Cardiac muscle cell (in vitro differentiated cells and primary cell): ENCODE measurements around the gene DHX9. TPM values are rescaled to one million over a fixed set of nuclear protein-coding genes. Genes with fewer than 3 reads are reported as not detected.

Experiments
- DNase-seq, 2 donors: peaks; one replicate each; pipeline versions ENCODE4 v3.0.0 to v3.0.0-alpha.2; 2010 to 2017; ENCODE audit warnings: low read depth in 1 of 2, low spot score in 1 of 2
- H3K27ac ChIP-seq: fragments of 200-600 bp; sonication (generic); 2 replicates; pipeline ENCODE4 v1.5.1; 2016
- H3K27me3 ChIP-seq: fragments of 200-600 bp; sonication (generic); 2 replicates; pipeline ENCODE4 v1.6.0; 2016; ENCODE audit warnings: control low read depth
- H3K36me3 ChIP-seq: fragments of 200-600 bp; sonication (generic); 2 replicates; pipeline ENCODE4 v1.5.1; 2016; ENCODE audit warnings: control low read depth
- H3K4me1 ChIP-seq: fragments of 200-600 bp; sonication (generic); 2 replicates; pipeline ENCODE4 v1.8.1; 2017; ENCODE audit warnings: low read depth, mild to moderate bottlenecking, mixed run types
- H3K4me3 ChIP-seq: fragments of 200-600 bp; sonication (generic); 2 replicates; pipeline ENCODE4 v1.5.1; 2016; ENCODE audit warnings: mild to moderate bottlenecking
- H3K9me3 ChIP-seq: fragments of 200-600 bp; sonication (generic); 2 replicates; pipeline ENCODE4 v1.5.1; 2017; ENCODE audit warnings: low read depth, mild to moderate bottlenecking, control low read depth
- polyA plus RNA-seq: library from polyadenylated mRNA; unstranded; fragments of >200 nt; fragmentation: Nextera tagmentation; extraction: Ambion mirVana; gene quantifications from 2 replicates; pipeline ENCODE4 v1.2.1, GENCODE V29; 2016
- total RNA-seq: library from RNA; depleted of rRNA; stranded (reverse); fragments of >200 nt; gene quantifications from 2 replicates; pipeline ENCODE4 v1.2.3, GENCODE V29; 2016
- TF ChIP-seq, protein P1 (sequence below): IDR thresholded peaks from 2 replicates; pipeline ENCODE4 v1.5.1; 2012; ENCODE audit warnings: low read depth, mild to moderate bottlenecking, low read length

The DHX9 gene
- total and polyA plus RNA-seq, 2 experiments from 2014 or later: 123 to 168 TPM

- DNase-seq: no peak
- no peak overlapping the region for H3K27ac ChIP-seq
- TF ChIP-seq, protein P1, sequence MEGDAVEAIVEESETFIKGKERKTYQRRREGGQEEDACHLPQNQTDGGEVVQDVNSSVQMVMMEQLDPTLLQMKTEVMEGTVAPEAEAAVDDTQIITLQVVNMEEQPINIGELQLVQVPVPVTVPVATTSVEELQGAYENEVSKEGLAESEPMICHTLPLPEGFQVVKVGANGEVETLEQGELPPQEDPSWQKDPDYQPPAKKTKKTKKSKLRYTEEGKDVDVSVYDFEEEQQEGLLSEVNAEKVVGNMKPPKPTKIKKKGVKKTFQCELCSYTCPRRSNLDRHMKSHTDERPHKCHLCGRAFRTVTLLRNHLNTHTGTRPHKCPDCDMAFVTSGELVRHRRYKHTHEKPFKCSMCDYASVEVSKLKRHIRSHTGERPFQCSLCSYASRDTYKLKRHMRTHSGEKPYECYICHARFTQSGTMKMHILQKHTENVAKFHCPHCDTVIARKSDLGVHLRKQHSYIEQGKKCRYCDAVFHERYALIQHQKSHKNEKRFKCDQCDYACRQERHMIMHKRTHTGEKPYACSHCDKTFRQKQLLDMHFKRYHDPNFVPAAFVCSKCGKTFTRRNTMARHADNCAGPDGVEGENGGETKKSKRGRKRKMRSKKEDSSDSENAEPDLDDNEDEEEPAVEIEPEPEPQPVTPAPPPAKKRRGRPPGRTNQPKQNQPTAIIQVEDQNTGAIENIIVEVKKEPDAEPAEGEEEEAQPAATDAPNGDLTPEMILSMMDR: no peak
- H3K27me3 ChIP-seq: no peaks in the 10 kb centered on the region
- no peaks in the 10 kb centered on the region for H3K9me3 ChIP-seq
- H3K4me3 ChIP-seq: no peak overlapping the region
- no peaks in the 10 kb centered on the region for H3K4me1 ChIP-seq
- H3K36me3 ChIP-seq: no peaks in the 10 kb centered on the region
These were observed 71.0 kb downstream of the DHX9 start for GRCh38 chr1:182910143-182910542.

GRCh38 chr1:182913401-182913800, 74.3 kb downstream of the DHX9 start:
- no peaks in the 10 kb centered on the region for H3K27me3 ChIP-seq
- no peaks in the 10 kb centered on the region for H3K4me1 ChIP-seq
- no peaks in the 10 kb centered on the region for H3K9me3 ChIP-seq
- no peak overlapping the region for H3K4me3 ChIP-seq
- TF ChIP-seq, protein P1: no peak
- no peaks in the 10 kb centered on the region for H3K36me3 ChIP-seq
- no peak overlapping the region for H3K27ac ChIP-seq
- no peak for DNase-seq

GRCh38 chr1:182917378-182917777, 78.2 kb downstream of the DHX9 start:
- H3K4me1 ChIP-seq: no peaks in the 10 kb centered on the region
- H3K27me3 ChIP-seq: no peaks in the 10 kb centered on the region
- no peak for DNase-seq
- no peak overlapping the region for H3K4me3 ChIP-seq
- no peak overlapping the region for H3K27ac ChIP-seq
- H3K36me3 ChIP-seq: no peaks in the 10 kb centered on the region
- TF ChIP-seq, protein P1: no peak
- no peaks in the 10 kb centered on the region for H3K9me3 ChIP-seq

GRCh38 chr1:182925661-182926060, 86.5 kb downstream of the DHX9 start:
- Histone ChIP-seq H3K9me3 (no peaks in the 10 kb centered on the region), H3K4me1 (no peaks in the 10 kb centered on the region), H3K27me3 (no peaks in the 10 kb centered on the region), H3K4me3 (no peak overlapping the region), H3K36me3 (no peaks in the 10 kb centered on the region), H3K27ac (no peak overlapping the region)
- DNase-seq: no peak
- TF ChIP-seq, protein P1: no peak

DNA sequence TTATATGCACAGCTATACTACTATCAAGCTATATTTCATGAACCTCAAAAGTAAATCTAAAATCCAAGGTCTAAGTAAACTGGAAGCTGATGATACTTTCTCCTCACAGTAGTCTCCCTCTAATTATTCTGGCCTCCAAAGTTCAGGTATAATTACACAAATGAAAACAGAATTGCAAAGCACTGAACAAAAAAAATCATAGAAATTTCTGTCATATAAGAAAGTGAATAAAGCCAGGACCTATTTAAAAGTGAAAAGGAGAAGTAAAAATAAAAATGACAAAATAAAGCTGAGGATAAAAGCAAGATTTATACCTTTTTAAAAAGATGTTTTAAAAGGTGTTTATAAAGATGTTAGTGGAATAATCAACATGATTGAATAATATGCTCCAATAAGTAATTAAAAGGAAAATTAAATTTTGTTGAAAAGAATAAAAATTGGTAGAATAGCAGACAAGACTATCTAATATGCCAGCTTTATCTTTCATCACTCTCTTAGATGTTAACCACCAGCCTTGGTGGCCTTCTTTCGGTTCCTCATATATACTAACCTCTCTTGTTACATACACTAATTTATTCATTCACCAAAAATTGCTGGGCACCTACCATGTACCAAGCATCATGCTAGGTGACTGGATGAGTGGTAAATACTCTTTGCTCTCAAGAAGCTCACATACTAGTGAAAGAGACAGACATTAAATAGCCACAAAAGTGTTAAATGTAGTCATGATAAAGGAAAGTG, 88.7 kb downstream of the DHX9 start:
- H3K4me1 ChIP-seq: no peaks in the 10 kb centered on the region
- no peak overlapping the region for H3K27ac ChIP-seq
- H3K4me3 ChIP-seq: no peak overlapping the region
- DNase-seq: no peak
- H3K36me3 ChIP-seq: no peaks in the 10 kb centered on the region
- H3K27me3 ChIP-seq: no peaks in the 10 kb centered on the region
- TF ChIP-seq, protein P1: no peak
- no peaks in the 10 kb centered on the region for H3K9me3 ChIP-seq
